OCI-M2 (cell line): Measurements from ENCODE around the gene RNF225.
A peak's percentile ranks its signal among the peaks of the same experiment; 100 is the strongest.
"Not testable (repeated sequence)": the region's sequence is repeated elsewhere in the genome, so short reads cannot be mapped to it uniquely, and the experiment has no call there.

Experiments used
- DNase-seq: peaks from one replicate; lab custom pipeline; 2025; ENCODE audit not compliant: unreplicated experiment; lab: John Stamatoyannopoulos, UW

RNF225 gene

DNA sequence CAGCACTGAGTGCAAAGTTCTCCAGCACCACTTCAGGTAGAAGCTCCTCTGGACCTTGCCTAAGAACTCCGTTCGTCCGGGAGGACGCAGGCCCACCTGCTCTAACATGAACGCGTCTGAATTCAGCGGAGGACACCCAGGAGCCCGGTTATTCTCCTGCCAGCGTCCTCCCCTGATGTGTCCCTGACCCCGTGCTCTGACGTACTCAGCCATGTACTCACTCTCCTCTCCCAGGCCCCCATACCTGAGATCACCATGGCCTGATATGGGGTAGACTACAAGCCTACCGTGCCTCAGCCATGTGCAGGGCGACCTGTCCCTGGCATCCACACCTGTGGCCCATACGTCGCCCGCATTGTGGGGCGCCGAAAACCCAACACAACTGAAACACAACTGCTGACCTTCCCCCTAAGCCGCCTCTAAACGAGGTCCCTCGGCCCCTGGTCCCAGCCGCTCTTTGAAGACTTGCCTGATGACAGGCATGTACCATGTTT, 12.2 kb downstream of the RNF225 start:
- no peak for DNase-seq

DNA sequence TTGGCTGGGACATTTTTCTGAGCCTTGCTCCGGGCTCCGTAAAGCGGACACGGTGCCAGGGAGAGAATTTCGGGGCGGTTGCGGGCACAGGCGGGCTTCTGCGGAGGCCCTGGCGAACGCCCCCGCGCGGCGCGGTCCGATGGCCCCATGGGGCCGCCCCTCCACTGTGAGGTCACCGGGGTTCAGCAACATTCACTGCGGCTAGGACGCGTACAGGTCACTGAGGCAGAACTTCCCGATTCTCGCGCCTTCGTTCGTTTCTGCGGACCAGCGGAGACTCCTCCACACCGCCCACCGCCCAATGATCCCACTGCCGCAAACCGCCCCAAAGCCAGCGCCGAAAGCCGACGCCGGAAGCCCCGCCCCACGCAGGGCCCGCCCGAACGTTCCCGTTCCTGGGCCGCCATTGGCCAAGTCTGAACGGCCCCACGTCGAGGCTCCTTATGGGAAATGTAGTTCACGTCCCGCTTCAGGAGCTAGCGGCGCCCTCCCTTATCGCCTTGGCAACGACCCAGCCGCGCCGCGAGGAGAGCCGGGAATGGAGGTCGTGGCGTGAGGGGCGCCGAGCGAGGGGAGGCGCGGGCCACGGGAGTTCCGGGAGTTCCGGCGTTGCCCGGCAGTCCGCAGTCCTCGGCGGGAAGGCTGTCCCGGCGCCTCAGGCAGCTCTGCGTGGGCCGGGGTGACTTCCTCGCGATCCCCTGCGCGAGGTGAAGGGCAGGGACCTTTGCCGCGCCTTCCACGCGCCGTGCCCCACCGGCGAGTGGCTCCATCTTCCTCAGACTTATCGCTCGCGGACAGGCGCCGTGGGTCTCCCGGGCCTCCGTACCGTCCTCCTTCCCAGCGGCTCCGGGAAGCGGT, 12.9 kb downstream of the RNF225 start, which contains the start of gene ZNF584:
ZNF584 (plus strand) TSS at position 498 of the 858 bp plus-strand sequence. CDS start 499 bp downstream, outside the sequence.
- DNase-seq, result peak; percentile 84

- no peak for DNase-seq
These were observed 13.7 kb downstream of the RNF225 start for GRCh38 chr19:58409010-58409790.

- DNase-seq, result no peak
These were observed 21.1 kb downstream of the RNF225 start for GRCh38 chr19:58416604-58417003.

DNA sequence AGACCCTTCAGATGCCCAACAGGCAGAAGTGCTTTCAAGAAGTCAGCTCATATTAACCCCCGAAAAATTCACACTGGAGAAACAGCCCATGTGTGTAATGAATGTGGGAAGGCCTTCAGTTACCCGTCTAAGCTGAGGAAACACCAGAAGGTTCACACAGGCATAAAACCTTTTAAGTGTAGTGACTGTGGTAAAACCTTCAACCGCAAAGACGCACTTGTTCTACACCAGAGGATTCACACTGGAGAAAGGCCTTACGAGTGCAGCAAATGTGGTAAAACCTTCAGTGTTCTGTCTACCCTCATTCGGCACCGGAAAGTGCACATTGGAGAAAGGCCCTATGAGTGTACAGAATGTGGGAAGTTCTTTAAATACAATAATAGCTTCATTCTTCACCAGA, 21.6 kb downstream of the RNF225 start:
- no peak for DNase-seq

DNA sequence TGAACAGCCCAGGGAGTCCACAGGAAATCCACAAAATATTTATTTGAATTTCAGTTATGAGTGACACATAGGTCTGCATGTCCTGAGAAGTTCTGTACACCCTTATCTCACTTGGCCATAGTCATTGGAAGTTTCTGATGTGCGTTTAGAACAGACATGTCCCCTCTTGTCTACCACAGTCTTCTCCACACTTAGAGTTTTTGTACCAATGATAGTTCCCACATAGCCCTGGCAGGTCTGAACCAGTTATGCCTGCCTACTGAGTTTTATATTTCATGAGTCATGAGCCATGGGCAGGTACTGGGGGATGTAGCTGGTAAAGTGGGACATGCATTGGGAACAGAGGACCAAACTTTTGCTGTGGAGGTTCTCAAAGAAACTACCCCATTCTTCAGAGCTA, 33.2 kb downstream of the RNF225 start:
- DNase-seq, result no peak

GRCh38 chr19:58429745-58430144, 34.3 kb downstream of the RNF225 start:
- DNase-seq, result no peak

GRCh38 chr19:58434217-58434616, 38.8 kb downstream of the RNF225 start:
- no peak for DNase-seq

GRCh38 chr19:58439576-58440554, 44.4 kb downstream of the RNF225 start, which contains the start of gene ZNF132:
ZNF132 (minus strand) TSS chr19:58440153; CDS start chr19:58439821, 332 bp downstream.
- peak; percentile 48 for DNase-seq

DNA sequence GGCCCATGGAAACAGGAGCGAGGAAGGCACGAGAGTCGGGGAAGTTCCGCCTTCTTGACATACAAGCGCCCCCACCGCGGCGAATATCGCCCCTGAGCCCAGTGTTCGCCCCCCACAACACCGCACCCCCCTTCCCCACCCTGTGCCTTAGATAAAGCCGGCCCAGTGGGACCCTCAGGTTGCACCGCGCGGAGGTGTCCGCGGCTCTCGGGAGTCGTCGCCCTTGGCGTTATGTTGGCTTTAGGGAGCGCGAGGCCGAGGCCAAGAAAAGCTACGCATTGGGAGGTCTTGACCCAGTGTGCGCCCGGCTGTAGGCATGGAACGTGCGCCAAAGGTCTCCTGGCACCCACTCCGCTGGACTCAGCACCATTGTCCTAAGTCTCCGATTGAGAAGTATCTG, 45.1 kb downstream of the RNF225 start:
- no peak for DNase-seq

GRCh38 chr19:58442986-58443385, 47.5 kb downstream of the RNF225 start:
- not testable (repeated sequence) for DNase-seq
